GM11168 (cell line): ENCODE data around the gene CDC27.
"Not testable (repeated sequence)": the region's sequence is repeated elsewhere in the genome, so short reads cannot be mapped to it uniquely, and the experiment has no call there.

Experiments
- in situ Hi-C: fragments of 300-500 bp; cut with MboI; formaldehyde crosslinking; loops from one replicate; pipeline ENCODE4 v1.12.0; 2022; ENCODE audit warnings: low sequenced_read_pairs; ENCODE audit not compliant: unreplicated experiment

CDC27 gene

DNA sequence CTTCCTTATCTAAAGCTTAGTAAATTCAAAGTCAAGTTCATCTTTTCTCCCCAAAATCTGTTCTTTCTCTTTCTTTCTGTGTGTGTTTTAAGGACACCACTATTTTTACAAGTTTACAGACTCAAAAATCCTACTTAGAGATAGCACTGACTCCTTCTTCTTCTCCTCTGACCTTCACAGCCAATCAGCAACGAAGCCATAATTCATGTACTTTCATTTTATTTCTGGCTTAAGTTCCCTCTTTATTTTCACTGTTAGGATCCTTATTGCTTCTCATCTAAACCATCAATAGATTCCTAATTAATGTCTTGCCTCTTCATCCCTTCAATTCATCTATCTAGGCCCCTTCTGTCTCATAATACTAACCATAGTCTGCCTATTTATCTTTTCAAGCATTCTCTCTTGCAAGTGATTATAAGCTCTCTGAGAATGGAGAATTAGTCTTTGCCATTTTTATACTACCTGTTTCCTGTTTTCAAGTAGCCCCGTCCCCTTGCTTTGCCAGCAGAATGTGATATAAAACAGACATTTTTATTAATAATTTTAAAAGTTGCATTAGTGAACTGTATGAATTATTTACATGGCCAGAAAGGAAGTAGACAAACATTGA is 27.0 kb downstream of the CDC27 start:
- in situ Hi-C loops = no loop called here

- in situ Hi-C loops = no loop called here
Measured at GRCh38 chr17:47159315-47159714, 29.8 kb downstream of the CDC27 start.

DNA sequence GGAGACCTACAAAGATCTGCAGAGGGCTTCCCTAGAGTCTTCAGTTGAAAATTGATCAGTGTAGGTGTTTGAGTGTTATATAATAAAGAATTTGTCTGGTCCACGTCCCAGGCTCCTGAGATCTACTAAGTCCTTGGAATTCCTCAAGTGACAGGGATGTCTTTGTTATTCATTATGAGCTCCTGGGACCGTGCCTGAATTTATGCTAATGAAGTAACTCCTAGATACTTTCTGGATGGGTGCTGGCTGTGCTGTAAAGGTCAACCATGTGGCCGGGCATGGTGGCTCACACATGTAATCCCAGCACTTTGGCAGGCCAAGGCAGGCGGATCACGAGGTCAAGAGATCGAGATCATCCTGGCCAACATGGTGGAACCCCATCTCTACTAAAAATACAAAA is 43.7 kb downstream of the CDC27 start:
- in situ Hi-C loops = no loop called here

DNA sequence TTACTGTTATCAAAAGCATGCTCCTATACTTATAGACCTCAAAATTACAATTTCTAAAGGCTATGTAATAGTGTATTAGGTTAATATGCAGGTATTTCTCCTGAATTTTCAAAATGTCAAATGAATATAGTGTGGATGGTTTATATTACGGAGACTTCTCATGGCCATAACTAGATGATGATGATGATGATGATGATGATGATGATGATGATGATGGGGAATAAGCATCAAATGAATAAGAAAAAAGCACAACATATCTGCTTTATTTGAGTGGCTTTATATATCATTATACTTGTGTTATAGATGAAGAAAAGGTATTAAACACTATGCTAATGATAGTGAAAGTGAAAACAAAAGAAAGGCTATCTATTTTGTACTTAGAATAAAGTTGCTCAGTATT is 53.9 kb downstream of the CDC27 start:
- in situ Hi-C loops = no loop called here

- in situ Hi-C loops = not testable (repeated sequence)
Measured at GRCh38 chr17:47134354-47134753, 54.7 kb downstream of the CDC27 start.

- in situ Hi-C loops = no loop called here
Measured at GRCh38 chr17:47131761-47132160, 57.3 kb downstream of the CDC27 start.

GRCh38 chr17:47126835-47127234 is 62.3 kb downstream of the CDC27 start:
- in situ Hi-C loops = not testable (repeated sequence)

GRCh38 chr17:47123262-47123661 is 65.8 kb downstream of the CDC27 start:
- in situ Hi-C loops = not testable (repeated sequence)

DNA sequence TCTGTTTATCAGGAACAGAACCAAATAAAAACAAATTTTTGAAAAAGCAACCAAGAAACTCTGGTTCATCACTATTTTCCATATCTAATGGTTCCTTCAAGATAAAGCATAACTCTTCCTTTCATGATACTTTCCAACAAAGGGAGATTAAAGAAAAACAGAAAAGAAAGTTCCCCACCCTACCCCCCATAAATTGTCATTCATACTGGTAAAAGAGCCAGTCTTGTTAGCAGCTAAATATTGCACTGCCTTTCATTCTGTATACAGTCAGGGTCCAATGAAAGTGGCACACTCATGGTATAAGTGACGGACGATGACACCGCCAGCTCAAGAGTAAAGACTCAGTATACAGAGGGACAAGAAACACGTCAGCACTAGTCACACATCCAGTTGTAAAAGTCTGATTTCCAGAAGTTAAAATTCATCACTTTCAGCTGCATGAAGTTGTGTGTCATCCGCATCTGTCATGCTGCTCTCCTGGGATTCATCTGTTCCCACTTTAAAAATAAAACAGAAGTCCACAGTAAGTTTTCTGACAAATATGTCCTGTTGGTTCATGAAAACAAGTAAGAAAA is 68.5 kb downstream of the CDC27 start:
- in situ Hi-C loops = no loop called here

GRCh38 chr17:47119746-47120520 is 69.2 kb downstream of the CDC27 start:
- in situ Hi-C loops = no loop called here

DNA sequence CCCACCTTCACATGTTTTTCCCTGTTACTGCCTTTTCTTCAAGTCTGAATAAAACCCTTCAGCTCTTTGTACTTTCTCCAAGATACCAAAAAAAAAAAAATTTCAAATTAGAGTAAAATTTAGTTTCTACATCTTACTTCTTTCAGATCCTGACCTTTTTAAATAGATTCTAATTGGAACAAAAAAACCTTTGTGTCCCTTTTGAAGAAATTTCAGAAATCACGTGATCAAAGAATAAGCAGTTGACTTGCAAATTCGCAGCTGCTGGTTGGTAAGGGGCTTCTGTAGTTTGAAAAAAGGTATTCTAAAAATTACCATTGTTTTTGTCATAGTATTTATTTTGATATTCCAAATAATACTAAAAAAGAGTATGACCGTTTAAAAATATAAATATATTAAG is 71.7 kb downstream of the CDC27 start:
- in situ Hi-C loops = no loop called here

- in situ Hi-C loops = no loop called here
Measured at GRCh38 chr17:47106130-47106529, 83.0 kb downstream of the CDC27 start.

DNA sequence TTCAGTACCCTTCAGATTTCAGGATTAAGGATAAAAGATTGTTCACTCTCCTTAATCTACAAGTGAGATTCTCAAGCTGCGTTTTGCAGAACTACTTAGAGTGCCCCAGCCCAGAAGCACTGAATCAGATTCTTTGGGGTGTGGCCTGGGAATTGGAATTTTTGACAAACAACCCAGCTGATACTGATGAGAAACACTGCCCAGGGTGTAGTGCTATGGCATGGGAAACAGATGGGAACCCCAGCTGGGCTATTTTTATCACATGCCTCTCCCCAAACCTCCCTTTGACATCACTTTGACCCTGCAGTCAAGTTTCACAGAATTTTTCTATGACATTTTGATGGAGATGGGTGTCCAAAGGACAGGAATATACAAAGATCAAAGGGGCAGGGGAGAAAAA is 83.8 kb downstream of the CDC27 start:
- in situ Hi-C loops = not testable (repeated sequence)

DNA sequence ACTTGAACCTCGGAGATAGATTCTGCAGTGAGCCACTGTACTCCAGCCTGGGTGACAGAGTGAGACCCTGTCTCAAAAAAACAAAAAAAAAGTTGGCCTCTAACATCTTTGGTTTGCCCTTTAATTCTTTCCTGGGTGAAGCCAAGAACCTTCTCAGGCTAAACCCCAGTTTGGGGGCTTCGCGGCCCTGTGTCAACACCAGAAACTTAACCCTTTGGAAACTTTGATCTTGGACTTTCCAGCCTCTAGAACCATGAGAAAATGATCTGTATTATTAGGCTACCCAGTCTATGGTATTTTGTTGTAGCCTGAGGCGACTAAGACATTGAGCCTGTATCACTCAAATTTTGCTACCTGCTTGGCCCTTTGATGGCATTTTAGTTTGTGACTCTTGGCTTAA is 86.2 kb downstream of the CDC27 start:
- in situ Hi-C loops = no loop called here

DNA sequence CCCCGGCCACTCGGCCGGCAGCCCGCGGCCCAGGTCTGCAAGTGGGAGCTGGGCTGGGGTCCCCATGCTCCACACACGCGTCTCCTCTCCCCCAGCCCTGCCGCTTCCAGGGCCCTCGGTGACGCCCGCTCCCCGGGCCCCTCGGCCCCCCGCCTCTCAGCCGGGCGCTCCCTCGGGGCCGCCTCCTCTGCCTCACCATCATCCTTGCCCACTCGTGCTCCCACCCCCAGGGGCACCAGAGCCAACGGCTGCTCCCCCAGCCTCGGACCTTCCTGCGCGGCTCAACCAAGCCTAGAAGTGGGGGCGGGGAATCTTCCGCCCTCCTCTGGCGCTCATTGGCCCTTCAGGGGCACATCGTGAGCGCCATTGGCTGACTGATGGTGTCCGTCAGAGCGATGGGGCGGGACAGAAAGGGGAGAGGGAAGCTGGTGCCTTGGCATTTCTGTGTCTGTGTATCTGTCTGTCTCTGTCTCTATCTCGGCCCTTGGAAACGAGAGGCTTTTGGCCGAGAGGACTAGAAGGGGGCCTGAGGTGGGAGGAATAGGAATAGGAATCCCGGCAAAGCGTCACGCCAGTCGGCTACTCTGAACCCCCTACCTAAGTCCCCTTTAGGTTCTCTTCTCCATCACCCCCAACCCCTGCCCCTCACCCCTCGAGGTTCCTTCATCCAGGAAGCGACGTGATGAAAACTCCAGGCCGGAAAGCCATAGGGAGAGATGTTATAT is 88.9 kb downstream of the CDC27 start:
- in situ Hi-C loops = loop anchor here (5.0 kb wide), 1 partner anchor 888 kb away; no protein-coding TSS in a partner anchor

GRCh38 chr17:47099451-47099986 is 89.6 kb downstream of the CDC27 start:
- in situ Hi-C loops = loop anchor here (5.0 kb wide), 1 partner anchor 887 kb away; no protein-coding TSS in a partner anchor

DNA sequence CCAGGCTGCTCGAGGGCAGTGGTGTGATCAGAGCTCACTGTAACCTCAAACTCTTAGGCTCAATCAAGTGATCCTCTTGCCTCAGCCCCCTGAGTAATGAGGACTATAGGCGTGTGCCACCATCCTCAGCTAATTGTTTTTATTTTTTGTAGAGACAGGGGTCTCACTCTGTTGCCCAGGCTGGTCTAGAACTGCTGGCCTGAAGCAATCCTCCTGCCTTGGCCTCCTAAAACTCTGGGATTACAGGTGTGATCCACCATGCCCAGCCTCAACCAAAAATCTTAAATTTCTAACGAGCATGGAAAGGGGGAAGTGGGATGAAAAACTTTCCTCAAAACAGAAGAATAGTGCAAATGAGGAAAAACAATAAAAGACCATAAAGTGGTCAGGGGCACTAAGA is 92.8 kb downstream of the CDC27 start:
- in situ Hi-C loops = loop anchor here (5.0 kb wide), 1 partner anchor 884 kb away; no protein-coding TSS in a partner anchor

DNA sequence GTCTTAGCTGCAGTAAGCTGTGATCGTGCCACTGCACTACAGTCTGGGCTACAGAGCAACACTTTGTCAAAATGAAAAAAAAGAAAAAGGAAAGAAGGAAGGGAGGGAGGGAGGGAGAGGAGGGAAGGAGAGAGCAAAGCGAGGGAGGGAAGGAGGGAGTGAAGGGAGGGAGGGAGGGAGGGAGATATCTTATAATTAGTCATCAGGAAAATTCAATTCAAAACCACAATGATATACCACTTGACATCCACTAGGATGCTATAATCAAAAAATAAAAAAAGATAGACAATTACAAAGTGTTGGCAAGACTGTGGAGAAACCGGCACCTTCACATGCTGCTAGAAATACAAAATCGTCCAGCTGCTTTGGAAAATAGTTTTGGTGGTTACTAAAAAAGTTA is 93.8 kb downstream of the CDC27 start:
- in situ Hi-C loops = loop anchor here (5.0 kb wide), 1 partner anchor 883 kb away; no protein-coding TSS in a partner anchor

- in situ Hi-C loops = no loop called here
Measured at GRCh38 chr17:47087093-47087492, 102.0 kb downstream of the CDC27 start.

- in situ Hi-C loops = no loop called here
Measured at GRCh38 chr17:47085736-47086135, 103.4 kb downstream of the CDC27 start.
